Retinal pigment epithelial cell (primary cell): ENCODE results near the gene APOL2.

ENCODE experiments used
- DNase-seq: peaks from one replicate; pipeline ENCODE4 v3.0.0-alpha.2; 2010; ENCODE audit warnings: low read depth
- H3K4me3 ChIP-seq: 2 replicates; pipeline ENCODE4 v1.5.1; 2011; ENCODE audit warnings: mild to moderate bottlenecking, low read length, control low read depth, moderate library complexity
- CTCF ChIP-seq: conservative IDR thresholded peaks from 2 replicates; pipeline ENCODE4 v1.5.1; 2011; ENCODE audit warnings: low read depth, low read length, control low read depth, inconsistent platforms

APOL2 gene

DNA sequence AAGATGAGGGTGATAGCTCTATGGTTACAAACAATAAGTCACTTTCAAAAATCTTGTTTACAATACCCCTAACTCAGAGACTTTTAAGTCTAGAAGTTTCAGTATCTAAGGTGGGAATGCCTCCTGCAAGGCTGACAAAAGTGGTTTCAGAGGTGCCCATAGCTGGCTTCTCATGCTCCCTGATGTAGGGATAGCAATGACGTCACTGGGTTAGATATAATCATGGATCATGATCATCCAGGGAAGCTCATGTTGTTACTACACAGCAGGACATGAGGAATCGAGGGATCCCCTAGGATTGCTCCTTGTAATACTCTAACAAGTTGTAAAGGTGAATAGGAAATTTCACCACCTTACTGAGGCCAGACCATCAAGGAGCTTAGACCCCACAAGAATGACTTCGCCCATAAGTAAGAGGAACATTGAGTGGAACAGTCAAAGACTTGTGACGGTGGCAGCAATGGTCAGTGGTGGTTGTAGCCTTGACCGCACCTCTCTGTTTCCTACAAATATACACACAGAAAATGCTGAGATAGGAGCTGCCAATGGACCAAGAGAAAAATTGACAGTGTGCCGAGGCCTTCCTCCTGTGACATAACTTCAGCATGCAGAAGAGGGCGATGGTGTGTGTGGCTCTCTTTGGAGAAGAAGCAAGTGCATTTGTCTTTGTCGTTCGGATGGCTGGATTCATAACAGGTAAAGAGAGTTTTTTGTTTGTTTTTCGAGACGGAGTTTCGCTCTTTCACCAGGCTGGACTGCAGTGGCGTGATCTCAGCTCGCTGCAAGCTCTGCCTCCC, 53.3 kb downstream of the APOL2 start:
- no peak overlapping the region for H3K4me3 ChIP-seq
- no peak for DNase-seq
- TF ChIP-seq CTCF, result no peak

DNA sequence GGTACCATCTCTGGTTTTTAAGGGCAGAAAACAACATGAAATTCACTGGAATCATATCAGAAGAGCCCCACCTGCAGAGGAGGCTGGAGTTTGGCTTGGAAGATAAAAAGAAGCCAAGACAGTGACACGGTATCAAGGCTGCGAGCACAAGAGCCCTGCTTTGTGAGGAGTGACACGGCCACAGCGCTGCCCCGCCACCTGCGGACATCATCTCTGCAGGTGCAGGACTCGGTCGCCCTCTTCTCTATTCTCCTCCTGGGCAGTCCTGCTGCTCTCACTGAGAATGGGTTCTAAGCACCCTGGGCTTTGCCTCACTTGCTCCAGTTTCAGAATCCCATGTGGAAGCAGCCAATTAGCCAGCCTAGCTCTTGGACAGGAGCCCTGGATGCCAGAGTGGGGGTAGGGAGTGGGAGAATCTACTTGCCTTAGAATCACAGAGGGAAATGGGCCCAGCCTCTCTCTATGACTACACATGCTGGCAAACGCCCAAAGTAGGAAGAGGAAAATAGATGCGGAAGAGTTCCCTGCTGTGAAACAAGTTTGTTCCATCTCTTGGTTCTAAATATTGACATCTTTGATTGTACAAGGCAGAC, 54.8 kb downstream of the APOL2 start:
- H3K4me3 ChIP-seq, result no peak overlapping the region
- DNase-seq, result no peak
- TF ChIP-seq CTCF, result no peak

DNA sequence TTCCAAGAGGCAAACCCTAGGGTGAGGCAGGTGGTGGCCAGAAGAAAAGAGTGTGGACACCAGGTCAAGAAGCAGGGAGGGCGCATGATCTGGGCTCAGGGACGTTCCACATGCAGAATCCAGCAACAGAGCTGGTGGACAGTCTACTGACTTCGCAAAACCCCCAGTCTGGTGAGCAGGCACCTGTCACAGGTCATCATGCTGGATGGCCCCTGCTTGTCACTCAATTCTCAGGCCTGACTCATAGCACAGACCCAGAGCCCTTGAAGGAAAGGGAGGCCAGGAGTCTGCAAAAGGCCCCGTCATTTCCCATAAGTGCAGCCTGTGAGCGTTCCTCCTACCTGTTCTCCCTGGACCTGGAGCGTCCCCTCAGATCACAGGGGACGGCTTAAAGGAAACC, 55.9 kb downstream of the APOL2 start:
- no peak overlapping the region for H3K4me3 ChIP-seq
- TF ChIP-seq CTCF, result no peak
- DNase-seq, result no peak

GRCh38 chr22:36182857-36183256, 56.5 kb downstream of the APOL2 start:
- TF ChIP-seq CTCF, result no peak
- H3K4me3 ChIP-seq, result no peak overlapping the region
- DNase-seq, result no peak

- TF ChIP-seq CTCF, result no peak
- no peak overlapping the region for H3K4me3 ChIP-seq
- DNase-seq, result no peak
Measured at GRCh38 chr22:36182056-36182455, 57.3 kb downstream of the APOL2 start.

- H3K4me3 ChIP-seq, result no peak overlapping the region
- no peak for TF ChIP-seq CTCF
- no peak for DNase-seq
Measured at GRCh38 chr22:36180928-36181327, 58.4 kb downstream of the APOL2 start.
